Endothelial cell of umbilical vein (primary cell): Measurements from ENCODE around the gene CENPF.
"Not testable (repeated sequence)": the region's sequence is repeated elsewhere in the genome, so short reads cannot be mapped to it uniquely, and the experiment has no call there.

Source experiments
- CTCF ChIP-seq, 2 donors: IDR thresholded peaks; 1 replicate in 1 of 2; 2 replicates in 1 of 2; pipeline ENCODE4 v1.5.1; 2011; ENCODE audit warnings: low read length in 2 of 2, mild to moderate bottlenecking in 2 of 2, moderate library complexity in 2 of 2, control low read depth in 1 of 2, inconsistent platforms in 1 of 2, low read depth in 1 of 2; ENCODE audit not compliant: insufficient read depth in 1 of 2; ENCODE audit errors: extremely low read depth in 1 of 2
- EZH2 ChIP-seq: IDR thresholded peaks from 2 replicates; pipeline ENCODE4 v1.6.1; 2012; ENCODE audit warnings: borderline replicate concordance, low read depth, mild to moderate bottlenecking, moderate library complexity, low read length, inconsistent platforms; ENCODE audit not compliant: severe bottlenecking
- GATA2 ChIP-seq: IDR thresholded peaks from 2 replicates; pipeline ENCODE4 v1.7.0; 2011; ENCODE audit warnings: low read depth, mild to moderate bottlenecking, moderate library complexity, mixed read lengths, low read length; ENCODE audit not compliant: insufficient read length, insufficient read depth
- JUN ChIP-seq: IDR thresholded peaks from 2 replicates; pipeline ENCODE4 v1.6.1; 2011; ENCODE audit warnings: borderline replicate concordance, low read depth; ENCODE audit not compliant: insufficient read length, insufficient read depth
- MAX ChIP-seq: IDR thresholded peaks from 2 replicates; pipeline ENCODE4 v1.6.1; 2011; ENCODE audit not compliant: insufficient read depth, insufficient read length
- MYC ChIP-seq: IDR thresholded peaks from one replicate; pipeline ENCODE4 v1.6.1; 2011; ENCODE audit warnings: mild to moderate bottlenecking, low read depth, low read length
- POLR2A ChIP-seq: IDR thresholded peaks from 2 replicates; pipeline ENCODE4 v1.6.1; 2012; ENCODE audit warnings: low read depth, mild to moderate bottlenecking, control low read depth, low read length
- POLR2AphosphoS5 ChIP-seq: IDR thresholded peaks from 2 replicates; pipeline ENCODE4 v1.6.1; 2012; ENCODE audit warnings: low read depth, mild to moderate bottlenecking, control low read depth, low read length, moderate library complexity; ENCODE audit not compliant: insufficient read depth

DNA sequence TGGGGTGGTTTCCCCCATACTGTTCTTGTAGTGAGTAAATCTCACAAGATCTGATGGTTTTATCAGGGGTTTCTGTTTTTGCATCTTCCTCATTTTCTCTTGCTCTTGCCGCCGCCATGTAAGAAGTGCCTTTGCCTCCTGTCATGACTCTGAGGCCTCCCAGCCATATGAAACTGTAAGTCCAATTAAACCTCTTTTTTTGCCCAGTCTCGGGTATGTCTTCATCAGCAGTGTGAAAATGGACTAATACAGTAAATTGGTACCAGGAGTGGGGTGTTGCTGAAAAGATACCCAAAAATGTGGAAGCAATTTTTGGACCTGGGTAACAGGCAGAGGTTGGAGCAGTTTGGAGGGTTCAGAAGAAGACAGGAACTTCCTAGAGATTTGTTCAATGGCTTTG lies 26.9 kb upstream of the CENPF start:
- not testable (repeated sequence) for TF ChIP-seq CTCF (IDR thresholded peaks at IDR 0.05; ENCODE audit: extremely low read depth in 1 of 2, insufficient read depth in 1 of 2, low read depth in 1 of 2, low read length in 2 of 2); POLR2A; MAX; EZH2; POLR2AphosphoS5; JUN; MYC; GATA2
